Measurements from ENCODE around the gene MEN1.
"Not testable (repeated sequence)": the region's sequence is repeated elsewhere in the genome, so short reads cannot be mapped to it uniquely, and the experiment has no call there.

MEN1 gene

DNA sequence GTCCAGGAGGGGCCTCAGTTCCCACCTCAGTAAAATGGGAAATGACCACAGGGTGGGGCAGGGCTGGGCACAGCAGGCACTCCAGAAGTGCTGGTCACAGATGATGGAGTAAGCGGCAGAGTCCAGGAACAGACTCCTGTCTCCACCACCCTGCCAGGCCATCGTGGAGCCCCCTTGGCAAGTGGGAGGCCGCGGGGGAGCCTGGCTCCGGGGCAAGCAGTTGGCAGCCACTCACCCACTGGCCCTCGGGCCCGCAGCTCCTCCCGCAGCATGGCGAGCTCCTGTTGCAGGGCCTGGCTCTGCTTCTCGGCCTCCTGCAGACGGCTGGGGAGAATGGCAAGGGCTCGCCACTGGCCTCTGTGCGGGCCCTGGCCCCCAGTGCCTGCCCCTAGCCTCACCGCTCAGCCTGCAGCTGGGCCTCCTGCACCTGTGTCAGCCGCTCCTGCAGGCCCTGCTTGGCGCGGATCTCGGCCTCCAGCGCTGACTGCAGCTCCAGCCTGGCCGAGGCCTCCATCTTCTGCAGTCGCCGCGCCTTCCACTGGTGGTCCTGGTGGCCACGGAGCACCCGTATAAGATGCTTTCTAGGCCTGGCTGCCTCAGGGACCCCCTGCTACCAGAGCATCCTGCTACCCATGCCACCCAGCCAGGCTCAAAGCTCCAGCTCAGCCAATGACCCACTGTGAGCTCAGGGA is 23.8 kb upstream of the MEN1 start:
- no peak for DNase-seq (ENCODE audit: low read depth in 4 of 4, low spot score in 1 of 4)

DNA sequence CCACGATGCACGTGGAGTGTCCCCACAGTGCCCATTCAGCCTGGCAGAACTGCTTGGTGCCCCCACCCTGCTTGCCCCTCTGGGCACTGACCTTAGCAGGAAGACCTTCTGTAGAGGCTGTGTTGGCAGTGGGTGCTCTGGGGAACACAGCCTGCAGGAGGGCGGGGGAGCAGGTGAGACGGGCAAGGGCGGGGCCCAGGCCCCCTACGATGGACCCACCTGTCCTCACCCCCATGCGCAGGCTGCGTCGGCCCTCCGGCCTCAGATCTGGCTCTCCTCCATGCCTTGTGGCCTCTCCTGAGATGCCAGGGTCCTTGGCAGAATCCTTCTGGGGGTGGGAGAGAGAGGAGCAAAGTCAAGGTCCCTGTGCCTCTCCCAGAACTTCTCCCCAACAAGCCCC is 23.2 kb upstream of the MEN1 start:
- no peak for DNase-seq (ENCODE audit: low read depth in 4 of 4, low spot score in 1 of 4)

DNA sequence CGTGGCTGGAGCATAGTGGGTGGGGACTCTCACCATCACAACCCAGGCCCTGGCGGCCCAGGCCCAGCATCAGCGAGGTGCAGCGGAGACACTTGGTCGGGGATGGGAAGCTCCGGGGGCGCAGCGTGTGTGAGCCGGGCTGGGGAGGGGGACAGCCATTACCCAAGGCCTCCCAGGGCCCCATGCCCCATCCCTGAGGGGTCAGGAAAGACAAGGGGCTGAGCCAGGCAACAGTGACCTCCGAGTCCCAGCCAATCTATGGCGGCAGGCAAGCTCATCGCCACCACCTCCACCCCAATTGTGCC is 22.8 kb upstream of the MEN1 start:
- no peak for DNase-seq (ENCODE audit: low read depth in 4 of 4, low spot score in 1 of 4)

DNA sequence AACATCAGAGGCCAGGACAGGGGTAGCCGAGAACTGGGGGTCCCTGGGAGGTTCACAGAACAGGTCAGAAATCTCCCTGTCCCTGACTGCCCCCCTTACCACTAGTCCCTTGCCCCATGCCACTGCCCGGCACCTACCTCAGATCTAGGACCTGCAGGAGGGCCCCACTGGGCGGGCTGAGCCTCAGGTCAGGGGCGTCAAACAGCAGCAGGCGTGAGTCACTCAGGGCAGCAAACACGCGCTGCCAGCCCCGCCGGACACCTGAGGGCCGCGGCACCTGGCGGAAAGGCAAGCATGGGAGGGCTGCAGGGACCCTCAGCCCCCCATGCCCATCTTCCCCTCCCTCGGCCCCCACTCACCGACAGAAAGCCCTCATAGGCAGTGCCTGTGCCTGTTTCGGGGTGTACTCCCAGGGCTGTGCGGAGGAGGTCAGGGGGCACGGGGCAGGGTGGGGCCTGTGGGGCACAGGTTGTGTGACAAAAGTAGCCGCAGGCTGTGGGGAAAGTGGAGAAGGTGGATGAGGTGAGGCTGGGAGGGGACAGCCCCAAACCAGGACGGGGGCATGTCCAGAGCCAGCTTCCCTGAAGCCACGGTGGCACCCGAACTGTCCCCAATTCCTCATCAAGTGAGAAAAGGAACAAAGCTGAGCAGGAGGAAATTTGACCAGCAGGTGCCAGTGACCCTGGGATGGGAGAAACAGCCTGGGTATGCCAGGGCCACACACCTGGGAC is 22.3 kb upstream of the MEN1 start:
- no peak for DNase-seq (ENCODE audit: low read depth in 4 of 4, low spot score in 1 of 4)

DNA sequence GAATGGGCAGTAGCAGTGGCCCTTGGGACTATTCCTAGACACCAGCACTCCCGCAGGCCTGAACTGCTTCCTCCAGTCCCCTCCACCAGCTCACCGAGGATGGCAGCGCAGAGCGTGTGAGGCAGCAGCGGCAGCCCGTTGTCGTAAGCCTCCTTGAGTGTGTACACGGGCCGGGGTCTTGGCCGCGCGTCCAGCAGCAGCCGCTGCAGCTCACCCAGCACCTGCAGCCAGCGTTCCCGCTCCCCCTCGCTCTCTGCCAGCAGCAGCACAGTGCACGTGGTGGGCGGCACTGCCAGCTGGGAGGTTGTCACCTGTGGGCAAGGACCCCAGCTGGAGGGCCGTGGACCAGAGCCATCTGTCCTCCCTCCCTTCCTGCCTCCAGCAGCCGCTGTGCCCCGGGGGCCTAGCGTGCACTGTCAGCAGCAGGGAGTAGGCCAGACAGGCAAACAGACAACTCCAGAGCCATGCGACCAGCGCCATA is 21.1 kb upstream of the MEN1 start:
- DNase-seq (ENCODE audit: low read depth in 4 of 4, low spot score in 1 of 4): no peak

DNA sequence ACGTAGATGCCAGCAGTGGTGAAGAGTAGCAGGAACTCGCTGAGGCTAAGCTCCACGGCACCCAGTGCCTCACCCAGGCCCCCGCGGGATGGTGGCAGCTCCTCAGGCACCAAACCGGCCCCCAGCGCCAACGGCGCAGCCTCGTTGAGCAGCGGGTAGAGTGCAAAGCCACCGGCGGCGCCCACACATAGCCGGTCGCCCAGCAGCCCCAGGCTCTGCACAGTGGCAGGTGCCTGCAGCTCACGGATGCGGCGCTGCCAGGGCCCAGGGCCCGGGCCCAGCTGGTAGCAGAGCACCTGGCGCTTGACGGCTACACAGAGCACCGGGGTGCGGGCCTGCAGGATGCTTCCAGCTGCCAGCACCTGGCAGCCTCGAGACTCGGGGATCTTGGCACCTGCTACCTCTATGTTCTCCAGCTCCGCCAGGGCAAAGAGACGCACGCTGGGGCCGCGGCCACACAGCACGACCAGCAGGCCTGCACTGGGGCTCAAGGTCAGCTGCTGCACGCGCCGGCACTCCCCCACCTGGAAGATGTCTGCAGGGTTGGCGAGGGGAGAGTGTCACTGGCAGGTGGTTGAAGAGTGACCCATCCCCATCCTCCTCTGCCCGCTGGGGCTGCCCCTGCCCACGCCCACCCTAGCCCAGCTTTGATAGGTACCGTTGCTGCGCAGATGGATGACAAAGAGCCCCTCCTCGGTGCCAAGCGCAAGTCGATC is 19.3 kb upstream of the MEN1 start:
- DNase-seq (ENCODE audit: low read depth in 4 of 4, low spot score in 1 of 4): no peak

DNA sequence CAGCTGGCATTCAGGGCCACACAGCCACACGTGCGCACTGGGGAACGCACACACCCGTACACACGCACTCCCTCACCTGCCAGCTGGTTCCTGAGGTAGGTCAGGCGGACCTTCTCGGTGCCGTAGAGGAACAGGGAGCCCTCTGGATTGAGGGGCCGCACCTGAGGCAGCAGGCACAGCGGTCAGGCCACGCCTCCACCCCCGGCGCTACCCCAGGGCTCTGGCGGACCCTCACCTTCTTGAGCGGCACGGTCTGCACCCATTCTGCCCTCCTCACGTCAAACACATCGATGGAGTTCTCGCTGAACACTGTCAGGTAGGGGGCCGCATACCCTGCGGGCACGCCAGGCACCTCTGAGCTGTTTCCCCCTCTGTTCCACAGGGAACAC is 17.1 kb upstream of the MEN1 start:
- DNase-seq (ENCODE audit: low read depth in 4 of 4, low spot score in 1 of 4): no peak

DNA sequence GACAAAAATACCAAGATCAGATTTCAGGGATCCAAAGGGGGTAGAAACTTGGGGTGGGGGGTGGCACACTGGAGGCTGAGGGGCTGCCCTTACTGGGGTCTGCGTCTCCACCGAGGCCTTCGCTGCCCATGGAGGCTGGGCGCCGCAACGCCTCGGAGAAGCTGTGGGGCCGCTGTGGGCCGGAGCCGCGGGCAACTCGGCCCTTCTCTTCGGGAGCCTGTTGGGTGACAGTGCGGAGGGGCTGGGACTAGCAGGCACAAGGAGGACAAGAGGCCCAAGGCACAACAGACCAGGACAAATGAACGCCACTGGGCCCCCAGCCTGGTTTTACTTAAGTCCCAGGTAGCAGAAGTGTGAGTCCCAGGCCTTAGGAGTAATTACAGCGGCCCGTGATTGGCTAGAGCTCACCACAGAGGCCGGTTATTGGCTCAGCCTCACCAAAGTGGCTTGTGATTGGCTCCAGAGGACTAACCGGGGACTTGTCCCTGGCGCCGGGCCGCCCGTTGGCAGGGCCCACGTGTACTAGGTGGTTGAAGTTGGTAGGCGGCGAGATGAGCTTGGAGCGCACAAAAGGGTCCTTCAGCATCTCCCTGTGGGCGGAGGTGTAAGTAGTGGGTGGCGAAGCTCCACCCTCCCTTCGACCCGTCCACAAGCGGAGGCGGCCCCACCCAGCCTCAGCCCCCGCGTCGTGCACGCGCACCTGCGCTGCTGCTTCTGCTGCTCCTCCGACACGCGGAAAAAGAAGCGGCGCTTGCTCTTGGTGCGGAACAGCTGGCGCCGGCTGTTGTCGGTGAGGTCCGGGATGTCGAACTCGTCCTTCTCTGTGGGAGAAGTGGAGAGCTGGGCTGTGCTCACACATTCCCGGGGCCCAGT is 16.5 kb upstream of the MEN1 start:
- no peak for DNase-seq (ENCODE audit: low read depth in 4 of 4, low spot score in 1 of 4)

DNA sequence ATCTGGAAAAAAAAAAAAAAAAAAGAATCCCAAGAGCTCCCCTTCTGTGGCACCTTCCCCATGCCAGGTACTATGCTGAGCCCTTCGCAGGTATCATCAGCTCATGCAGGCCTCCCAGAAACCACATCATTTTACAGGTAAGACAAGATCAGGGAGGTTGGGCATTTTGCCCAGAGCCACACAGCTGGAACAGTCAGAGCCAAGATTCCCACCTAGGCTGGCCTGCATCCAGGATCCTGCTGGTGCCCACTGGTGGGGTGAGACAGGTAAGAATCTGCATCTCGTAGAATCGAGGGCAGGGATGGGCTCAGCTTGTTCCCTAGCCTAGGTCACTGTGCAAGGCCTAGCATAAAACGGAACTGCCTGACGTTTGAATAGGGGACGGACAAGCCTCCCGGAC is 15.7 kb upstream of the MEN1 start:
- DNase-seq (ENCODE audit: low read depth in 4 of 4, low spot score in 1 of 4): no peak

DNA sequence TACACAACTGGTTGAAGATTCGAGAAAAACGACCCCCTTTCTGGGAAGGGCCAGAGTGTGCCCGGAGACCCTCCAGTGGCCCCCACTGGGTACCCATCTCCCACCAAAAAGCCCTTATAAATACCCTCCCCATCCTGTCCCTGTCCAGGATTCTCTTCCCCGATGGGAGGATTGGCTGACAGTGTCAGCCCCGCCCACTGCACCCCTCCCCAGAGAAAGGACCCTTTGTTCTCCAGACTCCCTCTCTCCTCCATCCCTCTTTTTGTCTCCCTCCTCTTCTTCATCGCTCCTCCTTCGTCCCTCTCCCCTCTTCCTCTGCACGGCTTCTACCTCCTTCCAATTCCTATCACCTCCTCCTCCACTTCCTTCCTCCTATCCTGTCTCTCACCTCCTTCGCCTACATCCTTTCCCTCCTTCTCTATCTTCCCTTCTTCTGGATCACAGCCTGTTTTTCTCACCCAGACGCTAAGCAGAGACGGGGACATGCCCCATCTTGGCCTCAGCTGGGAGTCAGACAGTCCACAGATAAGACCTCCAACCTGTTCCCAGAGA is 13.3 kb upstream of the MEN1 start:
- DNase-seq (ENCODE audit: low read depth in 4 of 4, low spot score in 1 of 4): no peak

DNA sequence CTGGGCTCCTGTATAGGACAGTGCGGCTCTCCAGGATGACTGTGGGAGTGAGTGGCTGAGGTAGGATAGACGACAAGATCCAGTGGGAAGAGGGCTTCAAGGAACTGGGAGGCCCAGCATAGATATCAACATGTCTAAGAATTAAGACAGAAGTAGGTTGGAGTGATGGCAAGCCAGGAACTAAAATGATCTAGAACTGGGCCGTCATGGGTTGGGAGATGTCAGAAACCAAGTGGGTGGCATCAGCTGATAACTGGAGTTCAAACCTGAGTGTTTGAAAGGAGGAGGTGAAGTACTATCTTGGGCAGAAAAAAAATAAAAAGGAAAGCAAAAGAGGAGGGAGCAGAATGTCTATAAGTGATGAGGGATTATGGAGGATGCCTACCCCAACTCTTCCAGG is 7.1 kb upstream of the MEN1 start:
- no peak for DNase-seq (ENCODE audit: low read depth in 4 of 4, low spot score in 1 of 4)

DNA sequence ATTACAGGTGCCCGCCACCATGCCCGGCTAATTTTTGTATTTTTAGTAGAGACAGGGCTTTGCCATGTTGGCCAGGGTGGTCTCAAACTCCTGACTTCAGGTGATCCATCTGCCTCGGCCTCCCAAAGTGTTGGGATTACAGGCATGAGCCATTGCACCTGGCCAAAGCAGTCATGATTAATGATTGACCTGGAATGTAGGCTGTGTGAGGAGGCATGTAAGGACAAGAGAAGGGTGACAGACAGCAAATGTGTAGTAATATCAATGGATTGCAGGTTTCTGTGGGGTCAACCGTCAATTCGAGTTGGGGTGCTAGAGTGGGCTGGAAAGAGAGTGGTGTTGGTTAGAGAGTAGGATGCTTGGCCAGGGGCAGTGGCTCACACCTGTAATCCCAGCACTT is 5.1 kb upstream of the MEN1 start:
- not testable (repeated sequence) for DNase-seq (ENCODE audit: low read depth in 4 of 4, low spot score in 1 of 4)

DNA sequence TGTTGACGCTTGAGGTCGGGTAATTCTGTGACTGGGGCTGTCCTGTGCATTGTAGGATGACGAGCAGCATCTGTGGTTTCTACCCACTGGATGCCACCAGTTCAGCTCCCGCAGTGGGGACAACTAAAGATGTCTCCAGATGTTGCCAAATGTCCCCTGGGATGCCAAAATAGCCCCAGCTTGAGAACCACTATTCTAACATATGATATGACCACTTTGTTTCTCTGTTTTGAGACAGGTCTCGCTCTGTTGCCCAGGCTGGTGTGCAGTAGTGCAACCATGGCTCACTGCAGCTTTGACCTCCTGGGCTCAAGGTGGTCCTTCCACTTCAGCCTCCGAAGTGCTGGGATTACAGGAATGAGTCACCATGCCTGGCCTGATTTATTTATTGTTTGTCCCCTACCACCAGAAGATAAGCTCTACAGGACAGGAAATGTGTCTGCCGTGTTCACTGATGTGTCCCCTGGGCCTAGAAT is 4.4 kb upstream of the MEN1 start:
- DNase-seq (ENCODE audit: low read depth in 4 of 4, low spot score in 1 of 4): no peak

DNA sequence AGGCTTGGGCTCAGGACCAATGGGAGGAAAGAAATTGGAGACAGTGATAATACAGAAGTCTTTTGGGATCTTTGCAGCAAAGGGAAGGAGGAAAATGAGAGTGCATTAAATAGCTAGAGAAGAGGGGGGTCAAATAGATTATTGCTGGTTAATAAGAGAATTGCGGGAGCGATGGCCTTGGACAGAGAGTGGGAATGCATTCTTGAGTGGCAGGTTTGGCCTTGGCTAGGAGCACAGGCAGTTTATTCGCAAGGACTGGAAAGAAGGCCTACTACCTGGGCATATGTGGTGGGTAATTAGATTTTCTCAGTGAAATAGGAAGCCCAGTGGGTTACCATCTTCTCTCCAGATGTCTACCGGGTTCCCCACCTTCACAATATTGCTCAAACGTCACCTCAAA is 3.5 kb upstream of the MEN1 start:
- no peak for DNase-seq (ENCODE audit: low read depth in 4 of 4, low spot score in 1 of 4)

DNA sequence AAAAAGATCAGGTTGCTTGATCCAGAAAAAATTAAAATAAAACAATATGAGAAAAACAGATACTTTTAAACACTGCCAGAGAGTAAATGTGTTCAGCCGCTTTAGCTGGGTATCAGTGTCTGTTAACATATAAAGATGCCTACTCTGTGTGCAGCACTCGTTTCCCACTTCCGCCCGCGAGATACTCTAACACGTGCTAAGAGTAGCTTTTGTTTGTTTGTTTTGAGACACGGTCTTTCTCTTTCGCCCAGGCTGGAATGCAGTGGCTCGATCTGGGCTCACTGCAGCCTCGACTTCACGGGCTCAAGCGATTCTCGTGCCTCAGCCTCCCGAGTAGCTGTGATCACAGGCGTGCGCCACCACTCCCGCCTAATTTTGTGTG is 531 bp upstream of the MEN1 start:
- DNase-seq (ENCODE audit: low read depth in 4 of 4, low spot score in 1 of 4): no peak

DNA sequence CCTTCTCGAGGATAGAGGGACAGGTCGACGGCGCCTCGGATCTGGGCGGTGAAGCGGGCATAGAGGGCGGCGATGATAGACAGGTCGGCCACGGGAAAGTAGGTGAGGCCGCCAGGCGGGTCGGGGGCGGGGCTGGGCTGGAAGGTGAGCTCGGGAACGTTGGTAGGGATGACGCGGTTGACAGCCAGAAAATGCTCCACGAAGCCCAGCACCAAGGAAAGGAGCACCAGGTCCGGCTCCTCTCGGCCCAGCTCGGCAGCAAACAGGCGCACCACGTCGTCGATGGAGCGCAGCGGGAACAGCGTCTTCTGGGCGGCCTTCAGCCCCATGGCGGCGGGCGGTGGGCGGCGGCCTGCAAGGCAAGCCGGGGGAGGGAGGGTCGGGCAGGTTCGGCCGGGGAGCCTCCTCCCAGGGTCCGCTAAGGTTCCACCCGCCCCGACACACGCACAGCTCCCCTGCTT is 540 bp downstream of the MEN1 start:
- DNase-seq (ENCODE audit: low read depth in 4 of 4, low spot score in 1 of 4): no peak

DNA sequence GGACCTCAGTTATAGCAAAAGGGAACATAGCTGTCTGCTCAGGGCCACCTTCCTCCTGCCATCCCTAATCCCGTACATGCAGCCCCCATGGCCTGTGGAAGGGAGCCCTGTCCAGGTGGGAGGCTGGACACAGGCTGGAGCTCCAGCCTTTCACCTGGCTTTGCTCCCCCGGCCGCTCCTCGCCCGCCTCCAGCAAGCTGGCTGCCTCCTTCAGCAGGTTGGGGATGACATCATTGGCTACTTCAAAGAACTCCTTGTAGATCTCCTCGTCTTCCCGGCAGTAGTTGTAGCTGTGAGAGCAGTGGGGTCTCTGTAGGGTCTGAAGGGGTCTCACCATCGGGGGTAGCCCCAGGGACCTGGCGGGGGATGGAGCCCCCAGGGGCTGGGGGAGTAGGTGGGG is 4.9 kb downstream of the MEN1 start:
- no peak for DNase-seq (ENCODE audit: low read depth in 4 of 4, low spot score in 1 of 4)

DNA sequence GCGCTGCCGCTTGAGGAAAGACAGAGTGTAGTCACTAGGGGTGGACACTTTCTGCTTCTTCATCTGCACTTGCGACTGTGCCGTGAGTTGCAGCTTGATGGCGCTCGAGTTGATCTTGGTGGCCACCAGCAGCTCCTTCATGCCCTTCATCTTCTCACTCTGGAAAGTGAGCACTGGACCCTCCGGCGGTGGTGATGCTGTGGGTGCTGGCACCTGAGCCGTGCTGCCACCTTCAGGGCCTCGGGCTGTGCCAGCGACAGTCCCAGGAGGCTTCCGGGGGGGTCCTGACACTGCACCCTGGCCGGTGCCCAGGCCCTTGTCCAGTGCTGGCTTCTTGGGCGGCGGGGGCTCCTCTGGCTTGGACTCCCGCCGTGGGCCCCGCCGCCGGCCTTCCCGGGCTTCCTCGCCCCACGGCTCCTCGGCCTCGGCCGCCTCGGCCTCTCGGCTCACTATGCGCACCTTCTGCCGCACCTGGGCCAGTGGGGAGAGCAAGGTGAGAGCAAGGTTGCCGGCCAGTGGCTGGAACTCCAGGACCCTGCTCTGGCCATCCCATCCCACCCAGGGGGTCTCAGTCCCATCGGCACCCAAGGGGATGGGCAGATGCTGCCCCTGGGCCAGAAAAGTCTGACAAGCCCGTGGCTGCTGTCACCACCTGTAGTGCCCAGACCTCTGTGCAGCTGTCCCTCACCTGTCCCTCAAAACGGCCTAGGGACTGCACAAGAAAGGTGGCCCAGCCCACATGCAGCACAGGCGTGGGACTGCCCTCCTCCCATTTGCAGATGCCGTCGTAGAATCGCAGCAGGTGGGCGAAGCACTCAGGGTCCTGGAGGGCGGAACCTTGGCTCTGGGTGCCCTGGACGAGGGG is 5.8 kb downstream of the MEN1 start:
- DNase-seq (ENCODE audit: low read depth in 4 of 4, low spot score in 1 of 4): no peak

DNA sequence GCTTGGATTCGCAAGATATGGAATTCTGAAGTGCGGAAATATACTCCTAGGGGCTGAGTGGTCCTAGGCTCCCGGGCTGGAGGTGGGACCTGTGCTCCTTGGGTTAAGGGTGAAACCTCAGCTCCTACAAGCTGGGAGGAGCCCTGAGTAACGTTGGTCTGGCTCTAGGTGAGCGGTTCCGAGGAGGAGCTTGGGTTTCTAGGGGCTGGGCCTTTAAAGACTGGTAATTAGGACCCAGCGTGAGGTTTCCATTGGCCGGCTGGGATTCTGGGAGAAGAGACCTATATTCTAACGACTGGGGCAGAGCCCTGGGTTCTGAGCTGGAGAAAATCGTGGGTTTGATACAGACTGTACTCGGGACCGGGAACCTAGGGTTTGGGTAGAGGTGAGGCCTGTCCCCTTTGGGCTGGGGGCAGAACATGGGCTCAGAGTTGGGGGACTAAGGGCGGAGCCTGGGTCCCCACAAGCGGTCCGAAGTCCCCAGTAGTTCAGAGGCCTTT is 6.5 kb downstream of the MEN1 start:
- DNase-seq (ENCODE audit: low read depth in 4 of 4, low spot score in 1 of 4): no peak
